WTC11 (cell line): ENCODE data around the gene LENG8. TPM values are rescaled to one million over a fixed set of nuclear protein-coding genes. Genes with fewer than 3 reads are reported as not detected.
A peak's percentile ranks its signal among the peaks of the same experiment; 100 is the strongest.

Experiments used
- ATAC-seq: fragments of 200-7000 bp; cut with Tn5 transposase; 2 replicates; pipeline ENCODE4 v1.10.0; 2021; ENCODE audit warnings: mild to moderate bottlenecking, moderate library complexity
- CTCF ChIA-PET: fragments of 300-600 bp; sonication (Branson Sonifier 250); formaldehyde crosslinking; loops from one replicate; lab custom pipeline; 2021; ENCODE audit warnings: antibody characterized with exemption; lab: Charles Lee
- POLR2A ChIA-PET: fragments of 350-600 bp; sonication (Branson Sonifier 250); formaldehyde crosslinking; loops from one replicate; lab custom pipeline; 2021; ENCODE audit warnings: antibody characterized with exemption; lab: Charles Lee
- DNase-seq: peaks from one replicate; pipeline ENCODE4 v3.0.0; 2021; ENCODE audit warnings: low spot score
- H3K27ac Mint-ChIP-seq: 2 replicates; pipeline ENCODE4 v1.8.0; 2021; ENCODE audit warnings: mixed read lengths
- H3K27me3 Mint-ChIP-seq: 2 replicates; pipeline ENCODE4 v1.8.0; 2021; ENCODE audit warnings: low read depth, mild to moderate bottlenecking, moderate library complexity, mixed read lengths
- H3K36me3 Mint-ChIP-seq: 2 replicates; pipeline ENCODE4 v1.8.0; 2021; ENCODE audit warnings: mixed read lengths
- H3K4me1 Mint-ChIP-seq: 2 replicates; pipeline ENCODE4 v1.8.0; 2022; ENCODE audit warnings: mixed read lengths
- H3K4me3 Mint-ChIP-seq: 2 replicates; pipeline ENCODE4 v1.8.0; 2021; ENCODE audit warnings: mild to moderate bottlenecking, moderate library complexity, mixed read lengths
- H3K9me3 Mint-ChIP-seq: 2 replicates; pipeline ENCODE4 v1.8.0; 2021; ENCODE audit warnings: mixed read lengths
- CREB1 ChIP-seq: sonication (generic); formaldehyde crosslinking; IDR thresholded peaks from 2 replicates; pipeline ENCODE4 v1.8.0; 2023; ENCODE audit warnings: mild to moderate bottlenecking, missing genetic modification reagents
- ELF4 ChIP-seq: sonication (generic); formaldehyde crosslinking; IDR thresholded peaks from 2 replicates; pipeline ENCODE4 v1.8.1; 2022; ENCODE audit warnings: low read depth, mild to moderate bottlenecking, moderate library complexity, missing genetic modification reagents
- ETV6 ChIP-seq: sonication (generic); formaldehyde crosslinking; IDR thresholded peaks from 2 replicates; pipeline ENCODE4 v1.8.1; 2022; ENCODE audit warnings: mild to moderate bottlenecking, missing genetic modification reagents
- FOXJ3 ChIP-seq: sonication (generic); formaldehyde crosslinking; IDR thresholded peaks from 2 replicates; pipeline ENCODE4 v1.9.0; 2021; ENCODE audit warnings: missing genetic modification reagents, mild to moderate bottlenecking, borderline replicate concordance
- NR2C2 ChIP-seq: sonication (generic); formaldehyde crosslinking; IDR thresholded peaks from 2 replicates; pipeline ENCODE4 v1.8.0; 2022; ENCODE audit warnings: mild to moderate bottlenecking, missing genetic modification reagents
- NR3C1 ChIP-seq: sonication (generic); formaldehyde crosslinking; conservative IDR thresholded peaks from 2 replicates; pipeline ENCODE4 v1.8.1; 2023; ENCODE audit warnings: low read depth, mild to moderate bottlenecking, missing genetic modification reagents
- SMAD4 ChIP-seq: sonication (generic); formaldehyde crosslinking; IDR thresholded peaks from 2 replicates; pipeline ENCODE4 v1.8.0; 2022; ENCODE audit warnings: mild to moderate bottlenecking, missing genetic modification reagents
- SOX15 ChIP-seq: fragments of 250-450 bp; sonication (Bioruptor Pico); IDR thresholded peaks from 2 replicates; pipeline ENCODE4 v1.9.0; 2021; ENCODE audit warnings: mild to moderate bottlenecking
- ZNF121 ChIP-seq: sonication (generic); formaldehyde crosslinking; IDR thresholded peaks from 2 replicates; pipeline ENCODE4 v1.8.0; 2023; ENCODE audit warnings: missing genetic modification reagents
- ZNF232 ChIP-seq: sonication (generic); formaldehyde crosslinking; IDR thresholded peaks from 2 replicates; pipeline ENCODE4 v1.8.0; 2022; ENCODE audit warnings: mild to moderate bottlenecking, missing genetic modification reagents
- ZNF317 ChIP-seq: sonication (generic); formaldehyde crosslinking; IDR thresholded peaks from 2 replicates; pipeline ENCODE4 v1.8.1; 2023; ENCODE audit warnings: low read depth, mild to moderate bottlenecking, moderate library complexity, missing genetic modification reagents, borderline replicate concordance
- total RNA-seq: library from RNA; stranded (reverse); gene quantifications from 3 replicates; pipeline ENCODE4 v1.2.3, GENCODE V29; 2021
- TF ChIP-seq, protein P1 (sequence below): sonication (generic); formaldehyde crosslinking; IDR thresholded peaks from 2 replicates; pipeline ENCODE4 v1.8.0; 2023; ENCODE audit warnings: mild to moderate bottlenecking, missing genetic modification reagents
- TF ChIP-seq, protein P2 (sequence below): fragments of 250-450 bp; sonication (Bioruptor Pico); IDR thresholded peaks from 2 replicates; pipeline ENCODE4 v1.9.0; 2021; ENCODE audit warnings: mild to moderate bottlenecking, borderline replicate concordance
- TF ChIP-seq, protein P3 (sequence below): sonication (generic); formaldehyde crosslinking; IDR thresholded peaks from 2 replicates; pipeline ENCODE4 v1.8.1; 2023; ENCODE audit warnings: mild to moderate bottlenecking, missing genetic modification reagents, moderate library complexity
- TF ChIP-seq, protein P4 (sequence below): sonication (generic); formaldehyde crosslinking; IDR thresholded peaks from 2 replicates; pipeline ENCODE4 v1.8.0; 2022; ENCODE audit warnings: mild to moderate bottlenecking, missing genetic modification reagents

Gene LENG8
- total RNA-seq, 1 experiment from 2014 or later: 175 TPM

DNA sequence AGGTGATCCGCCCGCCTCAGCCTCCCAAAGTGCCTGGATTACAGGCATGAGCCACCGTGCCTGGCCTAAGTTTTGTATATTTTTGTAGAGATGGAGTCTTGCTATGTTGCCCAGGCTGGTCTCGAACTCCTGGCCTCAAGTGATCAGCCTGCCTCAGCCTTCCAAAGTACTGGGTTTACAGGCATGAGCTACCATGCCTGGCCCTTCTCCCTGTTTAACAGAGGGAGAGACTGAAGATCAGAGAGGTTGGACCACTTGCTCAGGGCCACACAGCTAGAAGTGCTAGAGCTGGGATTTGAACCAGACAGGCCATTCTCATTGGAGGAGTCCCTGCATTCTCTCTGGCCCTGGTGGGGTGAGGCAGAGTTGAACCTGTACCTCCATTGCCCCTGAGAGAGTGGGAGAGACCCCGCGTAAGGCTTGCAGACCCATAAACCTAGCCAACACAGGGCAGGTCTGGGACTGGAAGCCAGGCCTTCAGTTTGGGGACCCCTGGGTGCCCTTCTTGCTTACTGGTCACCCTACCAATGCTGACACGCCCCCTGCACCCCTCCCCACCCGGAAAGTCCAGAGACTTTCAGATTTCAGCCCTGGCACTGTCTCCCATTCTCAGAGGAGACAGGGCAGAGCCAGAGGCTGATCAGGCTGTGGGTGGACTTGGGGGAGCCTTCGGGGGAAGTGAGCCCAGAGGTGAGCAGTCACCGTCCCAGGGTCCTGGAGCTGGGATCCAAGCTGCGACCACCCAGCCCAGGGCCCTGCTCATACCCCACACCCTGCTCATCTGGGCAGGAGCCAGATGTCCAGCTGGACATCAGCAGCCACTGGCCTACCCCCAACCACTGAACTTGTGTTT lies 20.4 kb upstream of the LENG8 start:
- Mint-ChIP-seq H3K27me3 (peaks cover 48% of the 10 kb centered on the region), H3K27ac (no peak overlapping the region), H3K4me1 (peaks cover 14% of the 10 kb centered on the region), H3K9me3 (no peaks in the 10 kb centered on the region), H3K4me3 (no peak overlapping the region), H3K36me3 (peaks cover 10% of the 10 kb centered on the region)
- ChIA-PET CTCF (interaction anchor here (1.1 to 5.8 kb wide), 6 partner anchors 8 to 74 kb away, joined by 3 to 58 read pairs (median 34); partner anchors contain the start of gene TTYH1), POLR2A (interaction anchor here (0.6 to 2.9 kb wide), 2 partner anchors 8 to 16 kb away, joined by 3 to 21 read pairs; no protein-coding TSS in a partner anchor)
- 0 out of 2 replicates have a peak, but pooled peaks have one; percentile 70 for TF ChIP-seq ZNF121
- no peak for TF ChIP-seq SOX15 (CRISPR knock-in tag)
- DNase-seq: no peak
- no peak for ATAC-seq

DNA sequence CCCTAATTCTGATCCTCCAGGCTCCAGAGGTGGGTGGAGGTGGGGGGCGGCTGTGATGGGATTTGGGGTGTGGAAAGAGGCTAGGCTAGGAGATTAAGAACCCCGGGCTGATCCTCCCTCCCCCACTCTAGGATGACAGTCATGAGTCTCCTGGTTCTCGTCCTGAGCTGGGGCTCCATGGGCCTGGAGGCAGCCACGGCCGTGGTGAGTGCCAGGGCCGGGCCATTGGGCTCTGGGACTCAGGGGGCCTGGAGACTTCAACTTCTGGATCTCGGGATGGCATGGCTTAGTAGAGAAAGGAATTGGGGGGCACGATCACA lies 19.9 kb upstream of the LENG8 start:
- TF ChIP-seq, protein P1, sequence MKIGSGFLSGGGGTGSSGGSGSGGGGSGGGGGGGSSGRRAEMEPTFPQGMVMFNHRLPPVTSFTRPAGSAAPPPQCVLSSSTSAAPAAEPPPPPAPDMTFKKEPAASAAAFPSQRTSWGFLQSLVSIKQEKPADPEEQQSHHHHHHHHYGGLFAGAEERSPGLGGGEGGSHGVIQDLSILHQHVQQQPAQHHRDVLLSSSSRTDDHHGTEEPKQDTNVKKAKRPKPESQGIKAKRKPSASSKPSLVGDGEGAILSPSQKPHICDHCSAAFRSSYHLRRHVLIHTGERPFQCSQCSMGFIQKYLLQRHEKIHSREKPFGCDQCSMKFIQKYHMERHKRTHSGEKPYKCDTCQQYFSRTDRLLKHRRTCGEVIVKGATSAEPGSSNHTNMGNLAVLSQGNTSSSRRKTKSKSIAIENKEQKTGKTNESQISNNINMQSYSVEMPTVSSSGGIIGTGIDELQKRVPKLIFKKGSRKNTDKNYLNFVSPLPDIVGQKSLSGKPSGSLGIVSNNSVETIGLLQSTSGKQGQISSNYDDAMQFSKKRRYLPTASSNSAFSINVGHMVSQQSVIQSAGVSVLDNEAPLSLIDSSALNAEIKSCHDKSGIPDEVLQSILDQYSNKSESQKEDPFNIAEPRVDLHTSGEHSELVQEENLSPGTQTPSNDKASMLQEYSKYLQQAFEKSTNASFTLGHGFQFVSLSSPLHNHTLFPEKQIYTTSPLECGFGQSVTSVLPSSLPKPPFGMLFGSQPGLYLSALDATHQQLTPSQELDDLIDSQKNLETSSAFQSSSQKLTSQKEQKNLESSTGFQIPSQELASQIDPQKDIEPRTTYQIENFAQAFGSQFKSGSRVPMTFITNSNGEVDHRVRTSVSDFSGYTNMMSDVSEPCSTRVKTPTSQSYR (CRISPR knock-in tag): no peak
- TF ChIP-seq, protein P2, sequence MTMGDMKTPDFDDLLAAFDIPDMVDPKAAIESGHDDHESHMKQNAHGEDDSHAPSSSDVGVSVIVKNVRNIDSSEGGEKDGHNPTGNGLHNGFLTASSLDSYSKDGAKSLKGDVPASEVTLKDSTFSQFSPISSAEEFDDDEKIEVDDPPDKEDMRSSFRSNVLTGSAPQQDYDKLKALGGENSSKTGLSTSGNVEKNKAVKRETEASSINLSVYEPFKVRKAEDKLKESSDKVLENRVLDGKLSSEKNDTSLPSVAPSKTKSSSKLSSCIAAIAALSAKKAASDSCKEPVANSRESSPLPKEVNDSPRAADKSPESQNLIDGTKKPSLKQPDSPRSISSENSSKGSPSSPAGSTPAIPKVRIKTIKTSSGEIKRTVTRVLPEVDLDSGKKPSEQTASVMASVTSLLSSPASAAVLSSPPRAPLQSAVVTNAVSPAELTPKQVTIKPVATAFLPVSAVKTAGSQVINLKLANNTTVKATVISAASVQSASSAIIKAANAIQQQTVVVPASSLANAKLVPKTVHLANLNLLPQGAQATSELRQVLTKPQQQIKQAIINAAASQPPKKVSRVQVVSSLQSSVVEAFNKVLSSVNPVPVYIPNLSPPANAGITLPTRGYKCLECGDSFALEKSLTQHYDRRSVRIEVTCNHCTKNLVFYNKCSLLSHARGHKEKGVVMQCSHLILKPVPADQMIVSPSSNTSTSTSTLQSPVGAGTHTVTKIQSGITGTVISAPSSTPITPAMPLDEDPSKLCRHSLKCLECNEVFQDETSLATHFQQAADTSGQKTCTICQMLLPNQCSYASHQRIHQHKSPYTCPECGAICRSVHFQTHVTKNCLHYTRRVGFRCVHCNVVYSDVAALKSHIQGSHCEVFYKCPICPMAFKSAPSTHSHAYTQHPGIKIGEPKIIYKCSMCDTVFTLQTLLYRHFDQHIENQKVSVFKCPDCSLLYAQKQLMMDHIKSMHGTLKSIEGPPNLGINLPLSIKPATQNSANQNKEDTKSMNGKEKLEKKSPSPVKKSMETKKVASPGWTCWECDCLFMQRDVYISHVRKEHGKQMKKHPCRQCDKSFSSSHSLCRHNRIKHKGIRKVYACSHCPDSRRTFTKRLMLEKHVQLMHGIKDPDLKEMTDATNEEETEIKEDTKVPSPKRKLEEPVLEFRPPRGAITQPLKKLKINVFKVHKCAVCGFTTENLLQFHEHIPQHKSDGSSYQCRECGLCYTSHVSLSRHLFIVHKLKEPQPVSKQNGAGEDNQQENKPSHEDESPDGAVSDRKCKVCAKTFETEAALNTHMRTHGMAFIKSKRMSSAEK (CRISPR knock-in tag): no peak
- TF ChIP-seq, protein P3, sequence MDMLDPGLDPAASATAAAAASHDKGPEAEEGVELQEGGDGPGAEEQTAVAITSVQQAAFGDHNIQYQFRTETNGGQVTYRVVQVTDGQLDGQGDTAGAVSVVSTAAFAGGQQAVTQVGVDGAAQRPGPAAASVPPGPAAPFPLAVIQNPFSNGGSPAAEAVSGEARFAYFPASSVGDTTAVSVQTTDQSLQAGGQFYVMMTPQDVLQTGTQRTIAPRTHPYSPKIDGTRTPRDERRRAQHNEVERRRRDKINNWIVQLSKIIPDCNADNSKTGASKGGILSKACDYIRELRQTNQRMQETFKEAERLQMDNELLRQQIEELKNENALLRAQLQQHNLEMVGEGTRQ (CRISPR knock-in tag): no peak
- TF ChIP-seq ELF4 (no peak), NR3C1 (CRISPR knock-in tag) (no peak), NR2C2 (no peak), SMAD4 (CRISPR knock-in tag) (no peak), ZNF232 (CRISPR knock-in tag) (no peak), CREB1 (no peak), ZNF317 (no peak), ETV6 (CRISPR knock-in tag) (no peak), FOXJ3 (no peak)
- TF ChIP-seq, protein P4, sequence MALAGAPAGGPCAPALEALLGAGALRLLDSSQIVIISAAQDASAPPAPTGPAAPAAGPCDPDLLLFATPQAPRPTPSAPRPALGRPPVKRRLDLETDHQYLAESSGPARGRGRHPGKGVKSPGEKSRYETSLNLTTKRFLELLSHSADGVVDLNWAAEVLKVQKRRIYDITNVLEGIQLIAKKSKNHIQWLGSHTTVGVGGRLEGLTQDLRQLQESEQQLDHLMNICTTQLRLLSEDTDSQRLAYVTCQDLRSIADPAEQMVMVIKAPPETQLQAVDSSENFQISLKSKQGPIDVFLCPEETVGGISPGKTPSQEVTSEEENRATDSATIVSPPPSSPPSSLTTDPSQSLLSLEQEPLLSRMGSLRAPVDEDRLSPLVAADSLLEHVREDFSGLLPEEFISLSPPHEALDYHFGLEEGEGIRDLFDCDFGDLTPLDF (CRISPR knock-in tag): no peak
- no peak for DNase-seq
- Mint-ChIP-seq H3K27ac (no peak overlapping the region), H3K9me3 (no peaks in the 10 kb centered on the region), H3K4me1 (peaks cover 17% of the 10 kb centered on the region), H3K36me3 (peaks cover 6% of the 10 kb centered on the region; the same call in 1 of the 2 replicates), H3K4me3 (no peak overlapping the region), H3K27me3 (peaks cover 49% of the 10 kb centered on the region)
- ChIA-PET POLR2A (interaction anchor here (2.9 kb wide), 1 partner anchor 8 kb away, joined by 21 read pairs; no protein-coding TSS in a partner anchor), CTCF (interaction anchor here (2.1 to 5.8 kb wide), 5 partner anchors 8 to 44 kb away, joined by 13 to 58 read pairs (median 46); partner anchors contain the start of genes CDC42EP5 and TTYH1)
- no peak for ATAC-seq
